NCI-H187 treated with DMSO at 0.1 percent for 48 hours (cell line): ENCODE measurements around the gene PAQR4.
A peak's percentile ranks its signal among the peaks of the same experiment; 100 is the strongest.

Source experiments
- DNase-seq: peaks from one replicate; lab custom pipeline; 2025; lab: John Stamatoyannopoulos, UW

The PAQR4 gene

DNA sequence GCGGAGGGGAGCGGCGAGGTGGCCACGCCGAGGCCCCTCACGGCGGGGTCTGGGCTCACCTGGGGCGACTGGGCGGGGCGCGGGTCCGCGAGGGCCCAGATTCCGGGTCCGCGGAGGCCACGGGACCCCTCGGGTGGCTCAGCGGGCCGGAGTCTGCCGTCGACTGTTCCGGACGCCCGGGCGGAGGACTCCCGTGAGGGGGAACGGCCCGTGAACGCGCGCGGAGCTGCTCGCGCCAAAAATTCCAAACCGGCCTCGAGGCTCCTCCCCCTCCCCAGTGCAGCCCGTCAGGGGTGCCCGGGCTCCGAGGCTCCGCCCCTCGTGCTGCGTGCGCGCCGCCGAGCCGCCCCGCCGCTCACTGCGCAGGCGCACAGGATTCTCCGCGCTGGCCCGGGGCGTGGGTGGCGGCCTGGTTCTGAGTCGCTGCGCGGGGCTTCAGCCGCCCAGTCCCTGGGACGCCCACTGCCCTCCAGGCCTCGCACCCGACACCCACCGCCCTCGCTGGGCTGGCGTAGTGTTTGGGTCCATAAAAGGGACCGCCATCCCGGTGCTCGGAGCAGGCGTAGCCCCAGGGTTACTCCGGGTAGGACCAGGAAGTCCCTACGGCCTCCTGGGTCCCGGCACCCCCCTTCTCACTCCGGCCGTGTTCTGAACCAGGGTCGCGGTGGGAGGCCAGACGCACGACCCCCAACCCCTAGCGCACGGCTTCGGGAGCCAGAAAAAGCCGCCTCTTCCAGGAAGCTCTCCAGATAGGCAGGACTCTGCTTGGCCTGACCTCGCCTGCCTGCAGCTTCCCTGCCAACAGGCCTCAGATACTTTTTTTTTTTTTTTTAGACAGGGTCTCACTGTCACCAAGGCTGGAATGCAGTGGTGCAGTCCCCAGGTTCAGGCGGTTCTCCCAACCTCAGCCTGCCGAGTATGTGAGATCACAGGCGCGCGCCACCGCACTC lies 11.4 kb downstream of the PAQR4 start, which contains the start of gene PKMYT1:
PKMYT1 (minus strand) TSS at position 220 of the 950 bp plus-strand sequence. CDS start 789 bp downstream, outside the sequence.
- peak; percentile 55 for DNase-seq

- DNase-seq: no peak
Measured at GRCh38 chr16:2981177-2981898, 12.2 kb downstream of the PAQR4 start.

DNA sequence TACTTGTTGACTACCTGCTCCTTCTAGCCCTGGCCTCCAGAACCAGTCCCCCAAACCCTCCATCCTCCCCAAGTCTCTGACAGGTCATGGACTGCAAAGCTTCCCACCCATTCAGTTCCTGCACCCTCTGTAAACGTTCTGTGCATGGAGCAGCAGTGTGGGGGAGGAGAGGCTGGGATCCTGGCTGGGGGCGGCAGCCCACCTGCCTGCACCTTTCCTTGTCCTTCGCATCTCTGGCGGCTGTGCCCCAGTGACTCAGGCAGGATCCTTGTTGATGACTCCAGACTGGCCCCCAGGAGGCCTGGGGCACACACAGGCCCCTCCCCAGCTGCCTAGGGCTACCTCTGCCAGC lies 12.7 kb downstream of the PAQR4 start:
- no peak for DNase-seq

- DNase-seq: no peak
Measured at GRCh38 chr16:2982402-2982801, 13.3 kb downstream of the PAQR4 start.

GRCh38 chr16:2983706-2984136 lies 14.6 kb downstream of the PAQR4 start:
- peak; percentile 51 for DNase-seq

GRCh38 chr16:2985462-2985861 lies 16.3 kb downstream of the PAQR4 start:
- DNase-seq: no peak

DNA sequence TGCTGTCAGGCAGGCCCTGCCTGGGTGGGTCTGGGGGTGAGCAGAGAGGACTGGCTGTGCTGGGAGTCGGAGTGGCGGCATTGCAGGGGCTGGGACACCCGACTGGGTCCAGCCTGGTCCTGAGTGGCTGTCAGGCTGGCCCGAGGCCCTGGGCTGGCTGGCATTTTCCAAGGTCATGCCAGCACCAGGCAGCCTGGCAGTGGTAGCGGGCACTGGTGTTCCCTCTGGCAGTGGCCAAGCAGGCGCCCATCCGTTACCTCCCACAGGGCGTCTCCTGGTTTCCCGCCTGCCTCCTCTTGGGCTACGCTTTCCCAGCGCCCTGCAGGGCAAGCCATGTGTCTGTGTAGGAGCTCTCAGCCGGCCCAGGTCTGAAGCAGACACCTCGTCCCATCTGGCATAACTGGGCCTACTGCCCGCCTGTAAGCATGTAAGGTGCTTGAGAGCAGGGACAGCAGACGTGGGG lies 16.8 kb downstream of the PAQR4 start:
- no peak for DNase-seq

GRCh38 chr16:2986623-2987188 lies 17.6 kb downstream of the PAQR4 start:
- DNase-seq: no peak

GRCh38 chr16:2987286-2987685 lies 18.1 kb downstream of the PAQR4 start:
- no peak for DNase-seq

- DNase-seq: no peak
Measured at GRCh38 chr16:2987833-2988232, 18.7 kb downstream of the PAQR4 start.

DNA sequence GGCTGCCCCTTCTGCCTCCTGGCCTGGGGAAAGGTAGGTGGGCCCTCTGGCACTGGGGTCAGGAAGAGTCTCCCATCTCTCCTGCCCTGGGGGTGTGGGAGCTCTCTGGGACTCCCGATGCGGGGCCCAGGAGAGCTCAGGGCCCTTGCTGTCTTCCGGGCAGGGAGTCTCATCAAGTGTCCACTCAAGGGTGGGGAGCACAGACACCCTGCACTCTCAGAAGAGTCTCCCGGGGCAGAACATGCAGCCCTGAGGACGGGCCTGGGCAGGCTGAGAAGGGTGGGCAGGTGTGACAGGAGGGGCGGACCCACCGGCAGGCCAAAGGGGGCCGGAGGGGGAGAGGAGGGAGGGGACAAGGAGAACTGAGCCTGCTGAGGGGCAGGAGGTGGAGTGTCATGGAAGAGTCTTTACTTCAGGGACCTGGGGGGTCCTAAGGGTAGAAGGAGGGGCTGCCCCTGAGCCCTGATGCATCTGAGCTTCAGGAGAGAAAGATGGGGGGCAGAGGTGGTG lies 19.5 kb downstream of the PAQR4 start:
- DNase-seq: no peak

GRCh38 chr16:2990891-2991290 lies 21.7 kb downstream of the PAQR4 start:
- DNase-seq: no peak

DNA sequence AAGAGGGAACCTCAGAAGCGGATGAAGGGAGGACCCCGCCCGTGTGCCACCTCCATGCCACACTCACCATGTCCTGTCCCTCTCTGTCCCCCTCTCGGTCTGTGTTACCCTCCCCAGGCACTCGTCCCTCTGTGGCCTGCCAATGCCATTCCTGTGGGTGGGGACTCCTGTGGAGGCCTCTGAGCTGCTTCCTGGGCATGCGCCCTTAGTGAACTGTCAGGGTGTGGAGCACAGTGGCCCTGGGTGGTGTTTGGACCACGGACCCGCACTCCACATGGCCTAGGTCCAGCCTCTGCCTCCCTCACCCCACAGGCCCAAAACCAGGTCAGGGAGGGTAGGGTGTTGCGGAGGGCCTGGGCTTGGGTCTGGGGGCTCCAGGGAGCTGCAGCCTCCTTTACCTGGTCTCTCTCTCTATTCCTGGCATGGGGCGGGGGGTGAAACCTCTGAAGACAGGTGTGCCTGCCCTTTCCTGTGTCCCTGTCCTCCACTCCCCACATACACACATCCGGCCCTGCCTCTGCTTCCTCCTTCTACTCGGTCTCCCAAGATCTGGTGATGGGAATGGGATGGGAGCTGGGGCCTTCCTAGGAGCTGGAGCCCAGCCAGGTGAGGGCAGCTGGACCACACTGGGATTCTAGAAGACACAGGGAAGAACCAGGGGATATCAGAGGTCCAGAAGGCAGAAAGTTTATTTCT lies 22.6 kb downstream of the PAQR4 start:
- DNase-seq: no peak

DNA sequence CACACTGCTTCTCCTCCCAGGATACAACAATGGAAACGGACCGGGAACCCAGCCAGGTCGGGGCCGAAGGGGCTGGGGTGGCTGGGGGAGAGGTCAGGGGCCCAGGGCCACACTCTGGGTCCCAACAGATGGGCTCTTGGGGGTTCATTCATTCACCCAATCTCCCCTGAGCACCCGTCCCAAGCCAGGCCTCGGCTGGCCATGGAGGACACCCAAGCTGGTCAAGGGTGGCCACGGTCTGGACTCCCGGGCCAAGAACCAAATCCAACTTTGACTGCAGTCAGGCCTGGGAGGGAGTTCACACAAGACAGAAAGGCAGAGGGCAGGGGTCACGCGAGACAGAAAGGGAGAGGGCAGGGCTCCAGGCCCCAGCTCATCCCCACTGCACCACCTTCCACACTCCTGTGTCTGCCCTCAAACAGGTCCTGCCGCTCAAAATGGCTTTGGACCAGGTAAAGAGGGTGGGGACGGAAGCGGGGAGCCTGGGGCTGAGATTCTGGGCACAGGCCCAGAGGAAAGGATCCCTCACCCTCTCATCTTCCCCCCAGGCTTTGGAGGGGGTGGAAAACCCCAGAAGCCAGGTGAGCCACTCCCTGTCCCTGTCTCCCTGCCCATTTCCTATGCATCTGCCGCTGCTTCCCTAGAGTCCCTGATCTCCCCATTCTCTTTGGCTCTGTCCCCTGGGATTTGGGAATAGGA lies 23.4 kb downstream of the PAQR4 start:
- no peak for DNase-seq

DNA sequence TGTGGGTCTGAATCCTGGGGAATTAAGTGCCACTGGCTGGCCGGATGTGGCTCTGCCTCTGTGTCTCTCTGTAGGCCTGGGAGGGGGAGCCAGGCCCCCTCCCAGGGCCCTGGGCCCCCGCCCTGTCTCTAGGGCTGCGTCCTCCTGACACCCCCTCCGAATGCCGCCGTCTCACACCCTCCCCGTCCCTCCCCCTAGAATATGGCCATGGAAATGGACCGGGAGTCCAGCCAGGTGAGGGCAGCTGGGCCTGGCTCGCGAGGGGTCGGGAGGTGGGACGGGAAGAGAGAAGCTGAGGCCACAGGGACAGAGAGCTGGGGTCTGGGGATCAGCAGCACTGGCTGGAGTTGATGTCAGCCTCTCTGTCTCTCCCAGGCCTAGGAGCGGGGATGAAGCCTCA lies 27.1 kb downstream of the PAQR4 start:
- no peak for DNase-seq

- DNase-seq: no peak
Measured at GRCh38 chr16:2999929-3000328, 30.8 kb downstream of the PAQR4 start.

- no peak for DNase-seq
Measured at GRCh38 chr16:3000540-3000939, 31.4 kb downstream of the PAQR4 start.

- no peak for DNase-seq
Measured at GRCh38 chr16:3001316-3001715, 32.2 kb downstream of the PAQR4 start.

DNA sequence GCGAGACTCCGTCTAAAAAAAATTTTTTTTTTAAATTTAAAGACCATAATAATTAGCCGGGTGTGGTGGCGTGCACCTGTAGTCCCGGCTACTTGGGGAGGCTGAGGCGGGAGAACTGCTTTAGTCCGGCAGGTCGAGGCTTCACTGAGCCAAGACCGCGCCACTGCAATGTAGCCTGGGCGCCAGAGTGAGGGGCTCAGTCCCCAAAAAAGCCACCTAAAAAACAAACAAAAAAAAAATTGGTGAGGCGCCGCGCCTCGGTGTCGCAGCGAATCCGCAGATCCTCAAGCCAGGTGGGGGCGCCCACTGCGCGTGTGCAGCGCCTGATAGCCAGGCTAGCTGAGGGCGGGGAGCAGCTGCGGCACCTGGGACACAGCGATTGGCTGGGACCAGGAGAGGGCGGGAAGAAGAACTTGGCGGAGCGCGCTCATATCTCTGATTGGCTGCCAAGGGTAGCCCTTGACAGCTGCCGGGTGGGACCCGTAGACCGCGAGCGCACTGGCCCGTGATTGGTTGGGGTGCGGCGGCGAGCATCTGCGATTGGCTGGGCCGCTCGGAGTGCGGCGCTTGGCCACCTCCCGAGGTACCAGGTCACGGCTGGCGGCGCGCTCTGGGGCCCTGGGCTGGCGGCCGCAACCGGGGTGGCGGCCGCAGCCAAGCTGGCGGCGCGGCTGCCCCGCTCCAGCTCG lies 34.6 kb downstream of the PAQR4 start:
- DNase-seq: peak; percentile 99

DNA sequence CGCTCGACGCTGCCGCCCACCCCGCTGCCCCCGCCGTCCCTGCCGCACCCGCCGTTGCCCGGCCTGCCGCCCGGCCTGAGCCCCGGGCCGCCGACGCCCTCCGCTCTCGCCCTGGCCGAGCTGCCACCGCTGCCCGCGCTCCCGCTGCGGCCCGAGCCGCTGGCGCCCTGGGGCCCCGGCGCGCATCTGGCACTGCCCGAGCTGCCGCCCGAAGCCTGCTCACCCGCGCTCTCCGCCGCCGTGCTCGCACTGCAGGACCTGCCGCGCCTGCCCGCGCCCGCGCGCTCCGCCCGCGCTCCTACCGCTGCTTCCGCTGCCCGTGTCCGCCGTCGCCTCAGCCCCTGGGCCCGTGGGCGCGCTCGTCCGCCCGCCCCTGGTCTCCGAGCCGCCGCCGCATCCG lies 35.2 kb downstream of the PAQR4 start:
- no peak for DNase-seq
